DLD1 (cell line): ENCODE measurements around the gene SLC25A15.
"Not testable (repeated sequence)": the region's sequence is repeated elsewhere in the genome, so short reads cannot be mapped to it uniquely, and the experiment has no call there.

ENCODE experiments used
- in situ Hi-C: cut with HindIII; loops from 2 replicates; pipeline ENCODE4 v1.10.0; 2017; ENCODE audit warnings: low sequenced_read_pairs

Gene SLC25A15

GRCh38 chr13:40780822-40781401, 8.5 kb upstream of the SLC25A15 start:
- in situ Hi-C loops, result no loop called here

- in situ Hi-C loops, result no loop called here
These were observed 7.7 kb upstream of the SLC25A15 start for GRCh38 chr13:40781717-40782116.

GRCh38 chr13:40782971-40783370, 6.4 kb upstream of the SLC25A15 start:
- in situ Hi-C loops, result not testable (repeated sequence)

GRCh38 chr13:40784540-40784939, 4.9 kb upstream of the SLC25A15 start:
- in situ Hi-C loops, result no loop called here

GRCh38 chr13:40786568-40786996, 2.8 kb upstream of the SLC25A15 start:
- in situ Hi-C loops, result no loop called here

GRCh38 chr13:40787062-40787461, 2.3 kb upstream of the SLC25A15 start:
- in situ Hi-C loops, result no loop called here

GRCh38 chr13:40788540-40789274, 704 bp upstream of the SLC25A15 start:
- in situ Hi-C loops, result not testable (repeated sequence)

- in situ Hi-C loops, result no loop called here
These were observed 774 bp downstream of the SLC25A15 start for GRCh38 chr13:40790154-40790616.

GRCh38 chr13:40792284-40793051, 3.1 kb downstream of the SLC25A15 start:
- in situ Hi-C loops, result no loop called here

GRCh38 chr13:40793339-40793738, 3.9 kb downstream of the SLC25A15 start:
- in situ Hi-C loops, result no loop called here

- in situ Hi-C loops, result no loop called here
These were observed 5.3 kb downstream of the SLC25A15 start for GRCh38 chr13:40794414-40795368.

GRCh38 chr13:40796649-40797048, 7.2 kb downstream of the SLC25A15 start:
- in situ Hi-C loops, result no loop called here

- in situ Hi-C loops, result no loop called here
These were observed 9.0 kb downstream of the SLC25A15 start for GRCh38 chr13:40798380-40798779.

GRCh38 chr13:40799508-40799907, 10.1 kb downstream of the SLC25A15 start:
- in situ Hi-C loops, result no loop called here

GRCh38 chr13:40800559-40800958, 11.1 kb downstream of the SLC25A15 start:
- in situ Hi-C loops, result no loop called here

GRCh38 chr13:40801255-40802217, 12.1 kb downstream of the SLC25A15 start:
- in situ Hi-C loops, result no loop called here

- in situ Hi-C loops, result no loop called here
These were observed 13.9 kb downstream of the SLC25A15 start for GRCh38 chr13:40803316-40803715.

GRCh38 chr13:40806241-40806640, 16.8 kb downstream of the SLC25A15 start:
- in situ Hi-C loops, result no loop called here

- in situ Hi-C loops, result no loop called here
These were observed 20.1 kb downstream of the SLC25A15 start for GRCh38 chr13:40809471-40809870.
